IPS-18a (cell line): ENCODE results near the gene ZBTB16.

Source experiments
- H3K27ac ChIP-seq: one replicate; pipeline ENCODE4 v1.5.1; 2013; ENCODE audit warnings: low read length
- H3K27me3 ChIP-seq: one replicate; pipeline ENCODE4 v1.6.1; 2013; ENCODE audit warnings: mild to moderate bottlenecking, low read length; ENCODE audit not compliant: control insufficient read depth, insufficient read depth
- H3K36me3 ChIP-seq: one replicate; pipeline ENCODE4 v1.6.1; 2013; ENCODE audit warnings: low read depth, low read length; ENCODE audit not compliant: control insufficient read depth
- H3K4me1 ChIP-seq: one replicate; pipeline ENCODE4 v1.6.1; 2013; ENCODE audit warnings: low read depth, low read length; ENCODE audit not compliant: control insufficient read depth
- H3K4me3 ChIP-seq: one replicate; pipeline ENCODE4 v1.5.1; 2013; ENCODE audit warnings: low read length
- H3K9ac ChIP-seq: one replicate; pipeline ENCODE4 v1.6.1; 2013; ENCODE audit warnings: mild to moderate bottlenecking, low read length, moderate library complexity
- H3K9me3 ChIP-seq: one replicate; pipeline ENCODE4 v1.6.1; 2013; ENCODE audit warnings: low read depth, low read length; ENCODE audit not compliant: control insufficient read depth

Gene ZBTB16

DNA sequence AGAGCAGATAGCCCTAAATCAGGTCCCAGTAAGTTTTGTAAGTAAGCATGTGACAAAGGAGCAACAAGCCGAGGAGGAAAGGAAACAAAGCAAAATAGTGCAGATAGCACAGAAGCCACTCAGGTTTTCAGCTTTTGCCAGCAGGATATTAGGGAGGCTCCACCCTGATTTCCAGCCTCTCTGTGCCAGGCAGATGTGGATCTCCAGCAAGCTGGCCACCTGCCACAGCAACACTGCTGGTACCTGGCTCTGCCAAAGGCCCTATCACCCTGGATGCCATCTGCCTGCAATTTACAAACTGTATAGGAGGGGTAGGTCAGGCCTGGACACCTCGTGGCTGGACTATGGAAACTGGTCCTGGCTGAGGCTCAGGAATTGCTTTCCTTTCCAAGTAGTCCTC lies 224.5 kb downstream of the ZBTB16 start:
- H3K9me3 ChIP-seq, result no peaks in the 10 kb centered on the region
- no peaks in the 10 kb centered on the region for H3K36me3 ChIP-seq
- H3K4me3 ChIP-seq, result no peak overlapping the region
- H3K4me1 ChIP-seq, result peaks cover 11% of the 10 kb centered on the region
- no peaks in the 10 kb centered on the region for H3K27me3 ChIP-seq
- no peak overlapping the region for H3K9ac ChIP-seq
- H3K27ac ChIP-seq, result no peak overlapping the region

GRCh38 chr11:114284914-114285313 lies 225.4 kb downstream of the ZBTB16 start:
- H3K27ac ChIP-seq, result no peak overlapping the region
- H3K9ac ChIP-seq, result no peak overlapping the region

DNA sequence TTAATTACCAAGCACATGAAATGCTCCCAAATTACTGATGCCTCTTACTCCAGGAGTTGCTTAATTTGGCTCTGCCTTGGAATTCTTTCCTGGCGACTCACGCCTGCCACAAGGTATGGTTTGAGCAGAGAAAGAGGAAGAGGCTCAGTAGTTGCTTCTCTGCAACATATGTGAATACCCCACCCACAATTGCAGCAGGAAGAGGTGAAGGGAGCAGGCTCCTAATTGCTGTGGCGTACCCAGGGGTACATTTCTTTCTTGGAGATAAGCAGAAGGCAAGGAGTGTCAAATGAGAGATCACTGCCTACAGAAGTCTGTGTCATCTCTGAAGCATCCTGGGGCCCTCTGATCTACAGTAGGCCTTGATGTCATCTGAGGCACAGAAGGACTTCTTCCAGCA lies 226.1 kb downstream of the ZBTB16 start:
- H3K4me3 ChIP-seq, result no peak overlapping the region
- H3K4me1 ChIP-seq, result peaks cover 11% of the 10 kb centered on the region
- H3K27ac ChIP-seq, result no peak overlapping the region
- no peaks in the 10 kb centered on the region for H3K9me3 ChIP-seq
- H3K9ac ChIP-seq, result no peak overlapping the region
- no peaks in the 10 kb centered on the region for H3K36me3 ChIP-seq
- no peaks in the 10 kb centered on the region for H3K27me3 ChIP-seq

More at GRCh38 chr11:114284914-114285313, 225.4 kb downstream of the ZBTB16 start:
- Histone ChIP-seq H3K4me3 (no peak overlapping the region), H3K36me3 (no peaks in the 10 kb centered on the region), H3K9me3 (no peaks in the 10 kb centered on the region), H3K27me3 (no peaks in the 10 kb centered on the region), H3K4me1 (peaks cover 11% of the 10 kb centered on the region)

DNA sequence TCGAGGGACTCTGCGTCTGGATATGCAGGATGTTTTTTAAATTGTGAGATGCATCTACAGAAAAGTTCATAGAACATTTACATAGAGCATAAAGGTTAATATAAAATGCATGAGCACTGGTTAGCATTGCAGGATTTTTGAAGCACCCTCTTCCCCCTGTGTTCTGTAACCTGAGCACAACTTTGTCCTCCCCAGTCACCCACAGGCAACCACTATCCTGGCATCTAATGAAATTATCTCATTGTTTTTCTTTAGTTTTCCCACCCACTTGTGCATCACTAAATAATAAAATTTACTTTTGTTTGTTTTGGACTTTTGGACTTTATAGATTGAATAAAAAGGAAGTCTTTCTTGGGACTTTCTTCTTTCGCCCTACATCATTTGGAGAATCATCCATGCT lies 226.7 kb downstream of the ZBTB16 start:
- Histone ChIP-seq H3K36me3 (no peaks in the 10 kb centered on the region), H3K9ac (no peak overlapping the region), H3K4me3 (no peak overlapping the region), H3K27me3 (no peaks in the 10 kb centered on the region), H3K4me1 (peaks cover 6% of the 10 kb centered on the region), H3K9me3 (no peaks in the 10 kb centered on the region), H3K27ac (no peak overlapping the region)

GRCh38 chr11:114287154-114287553 lies 227.6 kb downstream of the ZBTB16 start:
- Histone ChIP-seq H3K27ac (no peak overlapping the region), H3K4me1 (peaks cover 6% of the 10 kb centered on the region), H3K27me3 (no peaks in the 10 kb centered on the region), H3K9ac (no peak overlapping the region), H3K4me3 (no peak overlapping the region), H3K9me3 (no peaks in the 10 kb centered on the region), H3K36me3 (no peaks in the 10 kb centered on the region)

- H3K9me3 ChIP-seq, result no peaks in the 10 kb centered on the region
- no peak overlapping the region for H3K4me3 ChIP-seq
These were observed 228.6 kb downstream of the ZBTB16 start for GRCh38 chr11:114288136-114288535.

DNA sequence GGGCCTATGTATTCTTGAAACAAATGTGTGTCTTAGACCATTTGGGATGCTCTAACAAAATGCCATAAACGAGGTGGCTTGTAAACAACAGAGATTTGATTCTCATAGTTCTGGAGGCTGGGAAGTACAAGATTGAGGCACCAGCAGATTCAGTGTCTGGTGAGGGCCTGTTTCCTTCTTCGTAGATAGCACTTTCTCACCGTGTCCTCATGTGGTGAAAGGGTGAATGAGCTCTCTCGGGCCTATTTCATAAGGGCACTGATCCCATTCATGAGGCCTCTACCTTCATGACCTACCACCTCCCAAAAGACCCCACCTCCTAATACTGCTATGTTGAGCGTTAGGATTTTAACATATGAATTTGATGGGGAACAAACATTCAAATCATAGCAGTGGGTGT lies 230.3 kb downstream of the ZBTB16 start:
- Histone ChIP-seq H3K36me3 (no peaks in the 10 kb centered on the region), H3K27ac (no peak overlapping the region), H3K4me1 (peaks cover 6% of the 10 kb centered on the region), H3K27me3 (no peaks in the 10 kb centered on the region), H3K9ac (no peak overlapping the region), H3K4me3 (no peak overlapping the region), H3K9me3 (no peaks in the 10 kb centered on the region)

More at GRCh38 chr11:114288136-114288535, 228.6 kb downstream of the ZBTB16 start:
- no peak overlapping the region for H3K27ac ChIP-seq
- no peaks in the 10 kb centered on the region for H3K36me3 ChIP-seq
- no peaks in the 10 kb centered on the region for H3K27me3 ChIP-seq
- H3K9ac ChIP-seq, result no peak overlapping the region
- H3K4me1 ChIP-seq, result peaks cover 6% of the 10 kb centered on the region

DNA sequence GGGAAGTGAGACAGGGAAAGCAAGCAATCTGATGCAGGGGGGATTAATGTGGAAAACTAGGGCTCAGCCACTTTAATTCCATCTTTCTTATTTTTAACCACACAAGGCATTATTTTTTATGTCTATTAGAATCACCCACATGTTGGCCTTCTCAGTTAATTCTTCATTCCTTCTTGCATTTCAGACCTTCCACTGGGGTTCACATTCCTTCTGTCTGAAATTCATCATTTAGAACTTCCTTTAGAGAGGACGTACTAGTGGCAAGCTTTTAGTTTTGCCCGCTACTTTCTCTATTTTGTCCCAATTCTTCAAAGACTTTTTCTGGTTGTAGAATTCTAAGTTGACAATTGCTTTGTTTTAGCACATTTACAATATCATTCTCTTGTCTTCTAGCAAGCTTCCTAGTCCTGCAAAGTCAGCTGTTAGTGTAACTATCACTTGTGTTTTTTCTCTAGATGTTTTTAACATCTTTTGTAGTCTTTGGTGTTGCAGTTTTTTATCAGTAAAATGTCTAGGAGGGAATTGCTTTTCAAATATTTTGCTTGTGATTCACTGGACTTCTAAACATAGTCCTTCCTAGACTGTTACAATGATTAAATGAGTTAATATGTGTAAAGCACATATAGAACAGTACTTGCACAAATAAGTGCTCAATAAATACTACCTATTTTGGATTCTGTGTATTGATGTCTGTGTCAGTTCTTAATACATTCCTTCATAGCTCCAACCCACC lies 231.2 kb downstream of the ZBTB16 start:
- H3K4me3 ChIP-seq, result no peak overlapping the region
- H3K27me3 ChIP-seq, result no peaks in the 10 kb centered on the region
- no peak overlapping the region for H3K27ac ChIP-seq
- H3K4me1 ChIP-seq, result peaks cover 2% of the 10 kb centered on the region
- no peaks in the 10 kb centered on the region for H3K9me3 ChIP-seq
- H3K9ac ChIP-seq, result no peak overlapping the region
- no peaks in the 10 kb centered on the region for H3K36me3 ChIP-seq

DNA sequence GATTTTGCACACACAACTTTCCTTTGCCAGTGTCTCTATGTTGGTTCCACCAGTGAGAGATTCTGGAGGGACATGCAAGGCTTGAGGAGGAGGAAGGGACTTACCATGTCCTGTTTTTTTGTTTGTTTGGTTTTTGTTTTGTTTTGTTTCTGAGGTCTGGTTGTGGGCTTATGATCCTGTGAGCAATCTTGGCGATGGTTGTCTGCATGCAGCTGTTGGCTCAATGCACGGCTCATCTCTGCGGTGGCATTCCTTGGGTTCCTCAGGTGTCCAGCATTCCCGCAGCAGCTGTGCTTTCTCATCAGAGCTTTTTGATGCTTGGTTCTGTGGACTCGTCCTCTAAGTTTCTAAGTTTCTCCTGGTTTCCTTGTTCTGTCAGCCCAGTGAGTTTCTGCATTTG lies 231.9 kb downstream of the ZBTB16 start:
- Histone ChIP-seq H3K9ac (no peak overlapping the region), H3K36me3 (no peaks in the 10 kb centered on the region)

DNA sequence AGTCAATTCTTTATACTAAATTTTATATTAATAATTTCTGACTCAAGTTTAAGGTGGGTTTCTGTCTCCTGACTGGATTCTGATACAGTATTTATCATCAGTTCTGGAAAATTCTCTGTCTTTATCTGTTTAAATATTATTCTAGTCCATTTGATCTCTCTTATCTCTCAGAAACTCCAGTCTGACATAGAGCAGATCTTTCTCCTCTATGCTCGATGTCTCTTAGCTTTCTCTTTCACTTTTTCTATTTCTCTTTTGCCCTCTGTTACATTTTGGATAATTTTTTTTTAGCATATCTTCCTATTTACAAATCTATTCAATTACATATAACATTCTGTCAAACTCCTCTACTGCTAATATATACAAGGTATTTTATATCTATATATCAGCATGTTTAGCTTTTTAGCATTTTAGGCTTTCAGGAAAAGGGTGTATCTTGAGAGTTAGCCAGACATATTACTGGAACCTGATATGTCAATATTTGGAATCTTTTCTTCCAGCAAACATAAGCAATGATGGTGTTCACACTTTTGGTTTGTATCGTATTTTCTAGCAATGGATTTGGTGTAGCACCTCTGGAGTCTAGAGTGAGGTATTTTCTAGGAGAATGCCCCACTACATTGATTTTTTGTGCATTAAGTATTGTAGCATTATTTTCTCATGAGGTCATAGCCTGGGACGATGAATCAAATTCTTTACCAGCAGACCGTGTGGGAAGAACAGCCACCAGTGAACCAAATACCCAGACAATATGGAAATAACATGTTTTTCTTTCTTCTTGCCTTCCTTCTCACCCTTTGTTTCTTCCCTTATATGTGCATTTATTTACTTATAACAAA lies 232.6 kb downstream of the ZBTB16 start:
- Histone ChIP-seq H3K27me3 (no peaks in the 10 kb centered on the region), H3K27ac (no peak overlapping the region), H3K36me3 (no peaks in the 10 kb centered on the region), H3K9me3 (no peaks in the 10 kb centered on the region), H3K9ac (no peak overlapping the region), H3K4me1 (no peaks in the 10 kb centered on the region), H3K4me3 (no peak overlapping the region)

More for the DNA sequence above, 231.9 kb downstream of the ZBTB16 start:
- Histone ChIP-seq H3K27me3 (no peaks in the 10 kb centered on the region), H3K4me3 (no peak overlapping the region), H3K4me1 (no peaks in the 10 kb centered on the region), H3K9me3 (no peaks in the 10 kb centered on the region), H3K27ac (no peak overlapping the region)

DNA sequence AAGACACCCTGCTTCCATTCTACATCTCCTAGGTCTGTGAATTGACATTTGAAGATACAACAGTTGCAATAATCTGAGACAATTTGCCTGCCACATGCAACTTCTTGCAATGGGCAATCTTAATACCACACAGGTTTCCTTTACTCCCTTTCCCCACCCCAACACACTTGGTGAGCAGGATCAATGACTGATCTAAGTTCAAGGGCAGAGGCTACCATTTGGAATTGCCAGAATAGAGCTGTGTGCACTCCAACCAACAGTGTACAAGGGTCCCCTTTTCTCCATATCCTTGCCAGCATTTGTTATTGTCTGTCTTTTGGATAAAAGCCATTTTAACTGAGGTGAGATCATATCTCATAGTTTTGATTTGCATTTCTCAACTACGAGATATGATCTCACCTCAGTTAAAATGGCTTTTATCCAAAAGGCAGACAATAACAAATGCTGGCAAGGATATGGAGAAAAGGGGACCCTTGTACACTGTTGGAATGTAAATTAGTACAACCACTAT lies 233.7 kb downstream of the ZBTB16 start:
- Histone ChIP-seq H3K4me1 (no peaks in the 10 kb centered on the region), H3K27ac (no peak overlapping the region), H3K27me3 (no peaks in the 10 kb centered on the region)

More for the DNA sequence above, 233.7 kb downstream of the ZBTB16 start:
- Histone ChIP-seq H3K4me3 (no peak overlapping the region), H3K9me3 (no peaks in the 10 kb centered on the region), H3K9ac (no peak overlapping the region), H3K36me3 (no peaks in the 10 kb centered on the region)
